GM19324 (cell line): Measurements from ENCODE around the gene RBM14.
"Not testable (repeated sequence)": the region's sequence is repeated elsewhere in the genome, so short reads cannot be mapped to it uniquely, and the experiment has no call there.

ENCODE experiments used
- ATAC-seq: cut with Tn5 transposase; IDR thresholded peaks from one replicate; pipeline ENCODE4 v1.9.1; 2021; ENCODE audit warnings: mild to moderate bottlenecking, moderate library complexity; ENCODE audit not compliant: unreplicated experiment, low FRiP score

RBM14 gene

GRCh38 chr11:66595245-66595904 is 21.1 kb upstream of the RBM14 start:
- ATAC-seq = no peak

- ATAC-seq = no peak
Observed at GRCh38 chr11:66598993-66599392, 17.4 kb upstream of the RBM14 start.

- no peak for ATAC-seq
Observed at GRCh38 chr11:66600219-66600618, 16.2 kb upstream of the RBM14 start.

GRCh38 chr11:66600631-66601233 is 15.7 kb upstream of the RBM14 start:
- no peak for ATAC-seq

- ATAC-seq = no peak
Observed at GRCh38 chr11:66603072-66603471, 13.4 kb upstream of the RBM14 start.

- no peak for ATAC-seq
Observed at GRCh38 chr11:66604155-66604554, 12.3 kb upstream of the RBM14 start.

- not testable (repeated sequence) for ATAC-seq
Observed at GRCh38 chr11:66606608-66607007, 9.8 kb upstream of the RBM14 start.

- ATAC-seq = no peak
Observed at GRCh38 chr11:66607126-66607834, 9.2 kb upstream of the RBM14 start.

- ATAC-seq = no peak
Observed at GRCh38 chr11:66609721-66610617, 6.5 kb upstream of the RBM14 start.

- ATAC-seq = no peak
Observed at GRCh38 chr11:66612458-66612857, 4.0 kb upstream of the RBM14 start.

GRCh38 chr11:66614073-66614472 is 2.4 kb upstream of the RBM14 start:
- no peak for ATAC-seq

GRCh38 chr11:66617155-66617834 is 865 bp downstream of the RBM14 start:
- no peak for ATAC-seq

- no peak for ATAC-seq
Observed at GRCh38 chr11:66619080-66619554, 2.7 kb downstream of the RBM14 start.

GRCh38 chr11:66624450-66624849 is 8.0 kb downstream of the RBM14 start:
- no peak for ATAC-seq

- ATAC-seq = no peak
Observed at GRCh38 chr11:66625041-66625751, 8.8 kb downstream of the RBM14 start.

- no peak for ATAC-seq
Observed at GRCh38 chr11:66625752-66626149, 9.3 kb downstream of the RBM14 start.

GRCh38 chr11:66626382-66626781 is 10.0 kb downstream of the RBM14 start:
- no peak for ATAC-seq

GRCh38 chr11:66626926-66627325 is 10.5 kb downstream of the RBM14 start:
- ATAC-seq = no peak

- no peak for ATAC-seq
Observed at GRCh38 chr11:66628061-66628603, 11.7 kb downstream of the RBM14 start.
